HuH-7 (cell line): ENCODE measurements around the gene TH.
A peak's percentile ranks its signal among the peaks of the same experiment; 100 is the strongest.
"Not testable (repeated sequence)": the region's sequence is repeated elsewhere in the genome, so short reads cannot be mapped to it uniquely, and the experiment has no call there.

ENCODE experiments used
- DNase-seq: peaks from one replicate; pipeline ENCODE4 v3.0.0; 2011; ENCODE audit warnings: low spot score

The TH gene

GRCh38 chr11:2129699-2130366 lies 41.8 kb downstream of the TH start:
- no peak for DNase-seq

DNA sequence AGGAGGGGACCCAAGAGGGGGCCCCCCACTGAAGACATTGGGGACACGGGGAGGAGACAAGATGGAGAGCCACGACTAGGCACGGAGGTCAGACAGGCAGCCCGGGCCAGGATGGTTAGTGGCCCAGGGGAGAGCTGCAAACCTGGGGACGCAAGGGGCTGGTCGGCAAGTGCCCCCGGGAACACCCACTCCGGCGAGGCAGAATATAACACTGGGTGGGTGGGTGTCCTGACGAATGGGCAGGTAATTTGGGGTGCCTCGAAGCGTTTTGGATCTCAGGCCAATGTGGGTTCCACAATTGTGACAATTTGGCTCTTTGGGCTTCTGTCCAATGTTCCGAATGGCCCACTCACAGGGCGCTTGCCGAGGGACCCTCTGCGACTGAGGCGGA lies 42.3 kb downstream of the TH start:
- DNase-seq = no peak

DNA sequence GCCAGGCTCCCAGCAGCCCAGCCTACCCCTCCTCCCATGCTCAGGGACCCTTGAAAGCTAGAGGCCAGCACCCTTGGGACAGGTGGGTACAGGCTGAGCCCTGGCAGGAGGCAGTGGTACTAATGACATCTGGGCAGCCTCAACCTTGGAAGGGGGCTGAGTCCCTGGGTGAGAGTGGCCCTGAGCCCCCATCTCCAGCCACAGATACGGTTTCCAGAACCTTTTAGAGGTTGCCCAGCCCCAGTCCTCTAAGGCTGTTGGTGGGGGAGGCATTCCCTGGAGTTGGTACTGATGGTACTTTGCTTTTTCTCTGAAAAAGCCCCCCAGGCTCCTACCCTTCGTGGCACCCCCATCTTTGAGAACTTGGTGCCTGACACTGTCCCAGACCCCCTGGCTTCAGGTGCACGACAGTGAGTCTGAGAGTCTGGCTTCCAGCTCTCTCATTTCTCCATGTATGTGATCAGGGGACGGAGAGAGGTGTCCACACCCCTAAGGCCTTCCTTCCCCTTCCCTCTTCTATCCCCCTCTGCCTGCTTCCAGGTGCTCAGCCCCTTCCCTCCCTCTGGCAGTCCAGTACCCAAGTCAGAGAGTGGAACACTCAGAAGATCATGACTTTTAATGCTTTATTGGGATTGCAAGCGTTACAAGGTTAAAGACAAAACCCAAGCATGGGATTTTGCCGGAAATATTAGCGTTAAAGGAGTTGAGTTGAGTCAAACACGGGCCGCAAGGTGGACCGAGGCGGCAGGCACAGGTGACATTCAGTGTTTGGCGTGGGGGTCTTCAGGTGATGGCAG lies 42.9 kb downstream of the TH start:
- no peak for DNase-seq

GRCh38 chr11:2128130-2128510 lies 43.5 kb downstream of the TH start:
- no peak for DNase-seq

- DNase-seq = no peak
Observed at GRCh38 chr11:2127482-2128129, 44.0 kb downstream of the TH start.

GRCh38 chr11:2126520-2127085 lies 45.0 kb downstream of the TH start:
- no peak for DNase-seq

DNA sequence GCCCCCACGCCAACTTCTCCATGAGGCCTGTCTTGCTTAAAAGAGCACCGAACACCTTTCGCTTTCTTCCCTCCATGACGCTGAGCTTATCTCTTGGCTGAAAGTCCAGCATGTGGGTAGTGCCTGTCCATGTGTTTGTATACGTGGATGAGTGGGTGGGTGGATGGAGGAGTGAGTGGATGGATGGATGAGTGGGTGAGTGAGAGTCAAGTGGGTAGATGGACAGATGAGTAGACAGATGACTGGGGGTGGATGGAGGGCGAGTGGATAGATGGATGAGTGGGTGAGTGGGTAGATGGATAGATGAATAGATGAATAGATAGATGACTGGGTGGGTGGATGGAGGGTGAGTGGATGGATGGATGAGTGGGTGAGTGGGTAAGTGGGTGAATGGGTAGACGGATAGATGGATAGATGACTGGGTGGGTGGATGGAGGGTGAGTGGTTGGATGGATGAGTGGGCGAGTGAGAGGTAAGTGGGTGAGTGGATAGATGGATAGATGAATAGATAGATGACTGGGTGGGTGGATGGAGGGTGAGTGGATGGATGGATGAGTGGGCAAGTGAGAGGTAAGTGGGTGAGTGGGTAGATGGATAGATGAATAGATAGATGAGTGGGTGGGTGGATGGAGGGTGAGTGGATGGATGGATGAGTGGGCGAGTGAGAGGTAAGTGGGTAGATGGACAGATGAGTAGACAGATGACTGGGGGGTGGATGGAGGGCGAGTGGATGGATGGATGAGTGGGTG lies 46.7 kb downstream of the TH start:
- DNase-seq = not testable (repeated sequence)

DNA sequence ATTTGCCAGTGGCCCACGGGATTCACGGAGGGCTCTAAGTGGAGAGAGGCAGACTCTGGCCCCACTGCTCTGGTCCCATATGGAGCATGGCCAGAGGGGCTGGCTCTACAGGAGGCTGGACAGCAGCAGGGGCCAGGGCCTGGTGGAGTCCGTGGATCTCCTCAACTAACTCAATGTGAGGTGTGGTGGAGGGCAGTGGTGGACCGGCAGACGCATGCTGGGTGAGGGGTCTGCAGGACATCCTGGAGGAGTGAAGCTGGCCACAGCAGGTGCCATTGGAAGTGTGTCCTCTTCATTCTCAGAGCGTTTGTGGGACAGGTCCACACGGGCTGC lies 48.0 kb downstream of the TH start:
- no peak for DNase-seq

DNA sequence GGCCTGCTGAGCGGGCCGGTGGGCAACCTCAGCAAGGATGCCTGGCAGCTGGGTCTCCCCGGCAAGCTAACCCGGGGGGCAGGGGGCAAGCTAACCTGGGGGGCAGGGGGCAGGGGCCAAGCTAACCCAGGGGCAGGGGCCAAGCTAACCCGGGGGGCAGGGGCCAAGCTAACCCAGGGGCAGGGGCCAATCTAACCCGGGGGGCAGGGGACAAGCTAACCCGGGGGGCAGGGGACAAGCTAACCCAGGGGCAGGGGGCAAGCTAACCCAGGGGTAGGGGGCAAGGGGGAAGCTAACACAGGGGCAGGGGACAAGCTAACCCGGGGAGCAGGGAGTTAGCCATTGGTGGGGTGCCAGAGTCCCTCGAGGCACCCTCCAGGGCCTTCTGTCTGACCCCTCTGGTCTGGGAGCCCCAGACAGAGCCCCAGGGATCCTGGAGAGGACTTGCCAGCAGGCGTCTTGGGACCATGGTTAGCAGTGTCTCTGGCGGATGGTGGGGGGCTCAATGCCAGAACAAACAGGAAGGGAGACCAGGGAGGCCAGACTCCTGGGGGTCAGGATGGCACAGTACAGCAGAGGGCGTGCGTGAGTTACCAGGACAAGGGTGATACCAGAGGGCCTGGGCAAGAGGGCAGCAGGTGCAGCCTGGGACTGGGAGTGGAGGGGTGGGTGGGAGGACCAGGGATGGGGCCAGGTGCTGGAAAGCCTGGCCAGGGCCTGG lies 48.5 kb downstream of the TH start:
- DNase-seq = no peak

GRCh38 chr11:2122222-2122906 lies 49.3 kb downstream of the TH start:
- DNase-seq = peak; percentile 62

- no peak for DNase-seq
Observed at GRCh38 chr11:2121227-2122130, 50.1 kb downstream of the TH start.

GRCh38 chr11:2120359-2121100 lies 51.1 kb downstream of the TH start:
- DNase-seq = no peak

DNA sequence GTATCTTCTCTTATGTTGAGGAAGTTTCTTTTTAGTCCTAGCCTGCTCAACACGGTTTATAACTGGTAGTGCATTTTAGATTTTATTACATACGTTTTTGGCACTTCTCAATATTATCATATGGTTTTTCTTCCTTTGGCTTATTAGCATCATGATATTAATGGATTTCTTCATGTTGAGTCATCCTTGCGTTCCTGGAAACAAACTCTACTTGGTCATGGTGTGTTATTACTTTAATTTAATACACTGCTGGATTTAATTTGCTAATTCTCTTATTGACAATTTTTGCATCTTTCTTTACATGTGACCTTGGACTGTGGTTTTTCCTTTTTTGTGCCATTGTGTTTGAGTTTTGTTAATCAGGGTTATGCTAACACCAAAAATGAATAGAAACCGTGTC lies 52.9 kb downstream of the TH start:
- DNase-seq = no peak

GRCh38 chr11:2116680-2117079 lies 54.9 kb downstream of the TH start:
- no peak for DNase-seq

DNA sequence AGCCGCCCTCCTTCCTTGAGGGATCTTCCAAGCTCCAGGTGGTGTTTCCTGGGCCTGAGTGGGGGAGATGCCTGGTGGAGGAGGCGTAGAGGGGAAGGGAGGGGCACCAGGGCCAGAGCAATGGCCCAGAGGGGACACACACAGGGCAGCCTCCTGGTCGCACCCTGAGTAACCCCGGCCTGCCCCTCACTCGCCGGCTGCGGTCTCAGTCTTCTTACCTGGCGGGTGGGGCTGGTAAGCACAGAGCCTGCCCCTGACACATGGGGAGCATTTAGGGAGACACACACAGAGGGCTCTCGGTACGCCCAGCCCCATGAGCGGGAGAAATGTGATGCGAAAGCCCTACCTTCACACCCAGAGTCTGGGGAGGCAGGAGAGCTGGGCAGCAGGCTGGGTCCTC lies 56.3 kb downstream of the TH start:
- DNase-seq = no peak

DNA sequence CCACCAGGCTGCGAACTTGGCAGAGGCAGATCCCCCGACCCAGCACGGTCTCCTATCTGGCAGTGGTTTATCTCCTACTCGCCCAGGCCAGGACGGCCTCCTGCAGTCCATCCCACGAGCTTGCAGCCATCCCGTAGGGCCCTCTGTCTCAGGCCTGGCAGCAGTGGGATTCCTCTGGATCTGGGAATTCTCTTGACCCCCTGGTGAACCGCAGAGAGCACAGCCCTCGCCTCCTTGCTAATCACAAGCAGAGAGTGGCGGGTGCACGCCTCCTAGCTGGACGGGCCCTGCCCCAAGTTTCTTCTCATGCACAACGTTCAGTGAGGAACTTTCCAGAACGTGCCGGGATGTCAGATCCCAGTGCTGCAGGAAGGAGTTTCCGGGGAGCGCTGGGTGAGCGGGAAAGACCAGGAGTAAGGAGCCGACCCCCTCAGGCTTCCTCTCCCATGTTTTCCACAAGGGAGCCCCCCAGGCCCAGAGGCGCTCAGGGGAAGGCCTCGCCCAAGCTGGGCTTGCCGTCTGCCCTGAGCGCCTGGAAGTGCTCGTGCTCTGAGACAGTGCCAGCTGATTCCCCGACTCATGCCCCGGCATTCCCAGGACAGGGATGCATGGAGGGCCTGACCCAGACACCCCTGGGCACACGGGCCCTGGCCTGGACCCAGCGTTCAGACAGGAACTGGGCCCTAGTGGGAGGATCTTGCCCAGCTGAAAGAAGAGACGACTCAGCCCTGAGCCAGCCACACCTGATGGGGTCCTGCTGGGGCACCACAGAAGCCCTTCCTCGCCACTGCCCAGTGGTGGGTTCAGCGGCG lies 57.0 kb downstream of the TH start:
- DNase-seq = no peak
